BE2C (cell line): ENCODE measurements around the gene VAT1.

Experiments
- DNase-seq: peaks from one replicate; pipeline ENCODE4 v3.0.0-alpha.2; 2020
- H3K27me3 ChIP-seq: fragments of 250-450 bp; sonication (Bioruptor Pico); 2 replicates; pipeline ENCODE4 v1.5.1; 2020; ENCODE audit warnings: mild to moderate bottlenecking
- H3K36me3 ChIP-seq: fragments of 250-450 bp; sonication (Bioruptor Pico); 2 replicates; pipeline ENCODE4 v1.5.1; 2020; ENCODE audit warnings: mild to moderate bottlenecking
- H3K4me1 ChIP-seq: fragments of 250-450 bp; sonication (Bioruptor Pico); 2 replicates; pipeline ENCODE4 v1.5.1; 2020
- H3K4me3 ChIP-seq: 2 replicates; pipeline ENCODE4 v1.5.1; 2011; ENCODE audit warnings: low read depth, low read length
- H3K9me3 ChIP-seq: fragments of 250-450 bp; sonication (Bioruptor Pico); 2 replicates; pipeline ENCODE4 v1.5.1; 2020
- TF ChIP-seq, protein P1 (sequence below): IDR thresholded peaks from 2 replicates; pipeline ENCODE4 v1.5.1; 2012; ENCODE audit warnings: mild to moderate bottlenecking, low read depth, low read length

The VAT1 gene

DNA sequence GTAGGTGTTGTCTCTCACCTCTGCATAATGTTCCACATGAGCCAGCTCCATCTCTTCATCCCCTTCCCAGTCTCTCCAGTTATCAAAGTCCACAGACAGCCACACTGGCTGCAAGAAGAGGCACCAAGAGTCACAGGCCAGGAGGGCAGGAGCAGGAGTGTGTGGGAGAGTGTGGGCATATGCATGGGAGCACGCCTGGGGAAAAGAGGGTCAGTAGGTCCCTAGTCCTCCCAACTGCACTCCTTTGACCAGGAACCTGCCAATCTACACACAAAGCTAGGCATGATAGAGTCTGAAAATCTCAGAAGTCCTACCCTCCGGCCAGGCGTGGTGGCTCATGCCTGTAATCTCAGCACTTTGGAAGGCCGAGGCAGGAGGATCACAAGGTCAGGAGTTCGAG is 50.6 kb downstream of the VAT1 start:
- no peaks in the 10 kb centered on the region for H3K27me3 ChIP-seq
- TF ChIP-seq, protein P1, sequence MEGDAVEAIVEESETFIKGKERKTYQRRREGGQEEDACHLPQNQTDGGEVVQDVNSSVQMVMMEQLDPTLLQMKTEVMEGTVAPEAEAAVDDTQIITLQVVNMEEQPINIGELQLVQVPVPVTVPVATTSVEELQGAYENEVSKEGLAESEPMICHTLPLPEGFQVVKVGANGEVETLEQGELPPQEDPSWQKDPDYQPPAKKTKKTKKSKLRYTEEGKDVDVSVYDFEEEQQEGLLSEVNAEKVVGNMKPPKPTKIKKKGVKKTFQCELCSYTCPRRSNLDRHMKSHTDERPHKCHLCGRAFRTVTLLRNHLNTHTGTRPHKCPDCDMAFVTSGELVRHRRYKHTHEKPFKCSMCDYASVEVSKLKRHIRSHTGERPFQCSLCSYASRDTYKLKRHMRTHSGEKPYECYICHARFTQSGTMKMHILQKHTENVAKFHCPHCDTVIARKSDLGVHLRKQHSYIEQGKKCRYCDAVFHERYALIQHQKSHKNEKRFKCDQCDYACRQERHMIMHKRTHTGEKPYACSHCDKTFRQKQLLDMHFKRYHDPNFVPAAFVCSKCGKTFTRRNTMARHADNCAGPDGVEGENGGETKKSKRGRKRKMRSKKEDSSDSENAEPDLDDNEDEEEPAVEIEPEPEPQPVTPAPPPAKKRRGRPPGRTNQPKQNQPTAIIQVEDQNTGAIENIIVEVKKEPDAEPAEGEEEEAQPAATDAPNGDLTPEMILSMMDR: no peak

DNA sequence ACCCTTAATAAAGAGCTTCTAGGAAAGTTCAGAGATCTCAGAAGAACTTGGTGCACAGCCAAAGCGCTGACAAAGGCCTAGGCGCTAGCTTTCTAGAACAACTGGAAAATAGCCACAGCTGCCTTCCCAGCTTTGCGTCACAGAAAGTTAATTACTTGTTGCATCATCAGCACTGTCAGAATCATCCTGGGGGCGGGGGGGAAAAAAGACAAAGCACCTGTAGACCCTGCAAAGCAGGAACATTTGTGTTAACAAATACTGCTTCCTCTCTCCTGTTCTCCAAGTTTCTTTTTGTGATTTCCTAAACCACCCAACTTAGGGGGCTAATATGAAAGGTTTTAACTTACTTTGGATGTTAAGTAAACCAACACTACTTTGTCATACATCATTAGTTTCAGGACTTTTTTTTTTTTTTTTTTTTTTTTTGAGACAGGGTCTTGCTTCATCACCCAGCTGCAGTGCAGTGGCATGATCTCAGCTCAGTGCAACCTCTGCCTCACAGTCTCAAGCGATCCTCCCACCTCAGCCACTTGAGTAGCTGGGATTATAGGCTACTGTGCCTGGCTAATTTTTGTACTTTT is 53.1 kb downstream of the VAT1 start:
- Histone ChIP-seq H3K36me3 (no peaks in the 10 kb centered on the region), H3K27me3 (no peaks in the 10 kb centered on the region), H3K4me3 (no peak overlapping the region), H3K4me1 (no peaks in the 10 kb centered on the region), H3K9me3 (no peaks in the 10 kb centered on the region)
- TF ChIP-seq, protein P1: no peak
- DNase-seq: no peak

More for the DNA sequence above, 50.6 kb downstream of the VAT1 start:
- H3K36me3 ChIP-seq: no peaks in the 10 kb centered on the region
- DNase-seq: no peak
- H3K4me1 ChIP-seq: no peaks in the 10 kb centered on the region
- no peaks in the 10 kb centered on the region for H3K9me3 ChIP-seq
- H3K4me3 ChIP-seq: no peak overlapping the region

DNA sequence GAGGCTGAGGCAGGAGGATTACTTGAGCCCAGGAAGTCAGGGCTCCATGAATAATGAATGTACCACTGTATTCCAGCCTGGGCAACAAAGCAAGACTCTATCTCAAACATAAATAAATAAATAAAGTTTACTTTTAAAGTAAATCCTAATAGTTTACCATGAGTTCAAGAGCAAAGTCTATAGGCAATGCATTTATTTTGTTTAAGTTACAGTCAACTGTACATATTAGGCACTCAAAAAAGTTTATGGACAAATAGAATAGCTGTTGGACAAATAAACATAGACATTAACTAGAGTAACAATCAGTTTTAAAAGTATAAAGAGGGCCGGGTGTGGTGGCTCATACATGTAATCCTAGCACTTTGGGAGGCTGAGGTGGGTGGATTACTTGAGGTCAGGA is 54.3 kb downstream of the VAT1 start:
- Histone ChIP-seq H3K4me1 (no peaks in the 10 kb centered on the region), H3K9me3 (no peaks in the 10 kb centered on the region), H3K36me3 (no peaks in the 10 kb centered on the region), H3K4me3 (no peak overlapping the region), H3K27me3 (no peaks in the 10 kb centered on the region)
- TF ChIP-seq, protein P1: no peak
- no peak for DNase-seq
